ENCODE measurements around the gene SLC16A14.
A peak's percentile ranks its signal among the peaks of the same experiment; 100 is the strongest.
"Not testable (repeated sequence)": the region's sequence is repeated elsewhere in the genome, so short reads cannot be mapped to it uniquely, and the experiment has no call there.

The SLC16A14 gene

GRCh38 chr2:230068651-230069055 is at the start of gene SLC16A14:
TSS of gene SLC16A14 (minus strand) at chr2:230068924. CDS start at chr2:230059352, 9,572 bp downstream.
- Mint-ChIP-seq H3K27me3 (peaks cover 55% of the 10 kb centered on the region), H3K4me3 (peak within 1 kb of the TSS; percentile 87), H3K36me3 (no peaks in the 10 kb centered on the region), H3K4me1 (peaks cover 18% of the 10 kb centered on the region), H3K9me3 (no peaks in the 10 kb centered on the region), H3K27ac (peak within 1 kb of the TSS; percentile 42)
- DNase-seq, result peak; percentile 45
- CTCF ChIA-PET, result interaction anchor here (0.8 to 3.4 kb wide), 7 partner anchors 8 to 267 kb away, joined by 3 to 21 read pairs (median 8); no protein-coding TSS in a partner anchor

GRCh38 chr2:230106771-230107170 is 38.0 kb upstream of the SLC16A14 start:
- no peak overlapping the region for H3K4me3 Mint-ChIP-seq
- H3K9me3 Mint-ChIP-seq, result peaks cover 20% of the 10 kb centered on the region
- H3K36me3 Mint-ChIP-seq, result no peaks in the 10 kb centered on the region
- H3K27me3 Mint-ChIP-seq, result peaks cover 7% of the 10 kb centered on the region
- CTCF ChIA-PET, result no interaction called here
- no peak for DNase-seq
- no peaks in the 10 kb centered on the region for H3K4me1 Mint-ChIP-seq
- H3K27ac Mint-ChIP-seq, result no peak overlapping the region

- H3K27ac Mint-ChIP-seq, H3K27me3 Mint-ChIP-seq, H3K4me3 Mint-ChIP-seq, H3K4me1 Mint-ChIP-seq, DNase-seq, CTCF ChIA-PET, H3K36me3 Mint-ChIP-seq: not testable (repeated sequence)
- peaks cover 20% of the 10 kb centered on the region for H3K9me3 Mint-ChIP-seq
Measured at GRCh38 chr2:230101967-230102366, 33.2 kb upstream of the SLC16A14 start.

GRCh38 chr2:230097841-230098240 is 29.1 kb upstream of the SLC16A14 start:
- H3K27ac Mint-ChIP-seq, result no peak overlapping the region
- no peaks in the 10 kb centered on the region for H3K36me3 Mint-ChIP-seq
- H3K9me3 Mint-ChIP-seq, result peaks cover 10% of the 10 kb centered on the region
- no peaks in the 10 kb centered on the region for H3K4me1 Mint-ChIP-seq
- no peak for DNase-seq
- CTCF ChIA-PET, result interaction anchor here (0.6 kb wide), 1 partner anchor 91 kb away, joined by 3 read pairs; no protein-coding TSS in a partner anchor
- peaks cover 13% of the 10 kb centered on the region for H3K27me3 Mint-ChIP-seq
- no peak overlapping the region for H3K4me3 Mint-ChIP-seq

GRCh38 chr2:230097424-230097823 is 28.7 kb upstream of the SLC16A14 start:
- CTCF ChIA-PET, result interaction anchor here (0.6 kb wide), 1 partner anchor 90 kb away, joined by 3 read pairs; no protein-coding TSS in a partner anchor
- no peaks in the 10 kb centered on the region for H3K4me1 Mint-ChIP-seq
- peaks cover 17% of the 10 kb centered on the region for H3K27me3 Mint-ChIP-seq
- no peak overlapping the region for H3K4me3 Mint-ChIP-seq
- no peaks in the 10 kb centered on the region for H3K36me3 Mint-ChIP-seq
- peaks cover 9% of the 10 kb centered on the region for H3K9me3 Mint-ChIP-seq
- DNase-seq, result no peak
- no peak overlapping the region for H3K27ac Mint-ChIP-seq

- no peaks in the 10 kb centered on the region for H3K36me3 Mint-ChIP-seq
- no peak overlapping the region for H3K4me3 Mint-ChIP-seq
- H3K27ac Mint-ChIP-seq, result no peak overlapping the region
- DNase-seq, result no peak
- peaks cover 37% of the 10 kb centered on the region for H3K27me3 Mint-ChIP-seq
- H3K4me1 Mint-ChIP-seq, result no peaks in the 10 kb centered on the region
- CTCF ChIA-PET, result interaction anchor here (1.1 kb wide), 1 partner anchor 24 kb away, joined by 3 read pairs; no protein-coding TSS in a partner anchor
- H3K9me3 Mint-ChIP-seq, result peaks cover 3% of the 10 kb centered on the region
Measured at GRCh38 chr2:230090967-230091366, 22.2 kb upstream of the SLC16A14 start.

- CTCF ChIA-PET, result interaction anchor here (1.3 kb wide), 1 partner anchor 19 kb away, joined by 3 read pairs; no protein-coding TSS in a partner anchor
- H3K27ac Mint-ChIP-seq, result no peak overlapping the region
- no peak overlapping the region for H3K4me3 Mint-ChIP-seq
- no peak for DNase-seq
- no peaks in the 10 kb centered on the region for H3K4me1 Mint-ChIP-seq
- H3K27me3 Mint-ChIP-seq, result peaks cover 21% of the 10 kb centered on the region
- H3K36me3 Mint-ChIP-seq, result no peaks in the 10 kb centered on the region
- H3K9me3 Mint-ChIP-seq, result no peaks in the 10 kb centered on the region
Measured at GRCh38 chr2:230085201-230085600, 16.5 kb upstream of the SLC16A14 start.

- CTCF ChIA-PET, result interaction anchor here (2.8 kb wide), 1 partner anchor 11 kb away, joined by 15 read pairs; no protein-coding TSS in a partner anchor
- peaks cover 18% of the 10 kb centered on the region for H3K27me3 Mint-ChIP-seq
- H3K36me3 Mint-ChIP-seq, result no peaks in the 10 kb centered on the region
- H3K9me3 Mint-ChIP-seq, result no peaks in the 10 kb centered on the region
- no peak overlapping the region for H3K4me3 Mint-ChIP-seq
- DNase-seq, result no peak
- no peak overlapping the region for H3K27ac Mint-ChIP-seq
- no peaks in the 10 kb centered on the region for H3K4me1 Mint-ChIP-seq
Measured at GRCh38 chr2:230077851-230078547, 9.3 kb upstream of the SLC16A14 start.

GRCh38 chr2:230076819-230077218 is 8.1 kb upstream of the SLC16A14 start:
- Mint-ChIP-seq H3K27me3 (peaks cover 22% of the 10 kb centered on the region), H3K9me3 (no peaks in the 10 kb centered on the region), H3K4me3 (no peak overlapping the region), H3K27ac (no peak overlapping the region), H3K4me1 (no peaks in the 10 kb centered on the region), H3K36me3 (no peaks in the 10 kb centered on the region)
- CTCF ChIA-PET, result interaction anchor here (2.8 kb wide), 1 partner anchor 9 kb away, joined by 15 read pairs; no protein-coding TSS in a partner anchor
- DNase-seq, result no peak

GRCh38 chr2:230075988-230076631 is 7.4 kb upstream of the SLC16A14 start:
- Mint-ChIP-seq H3K27ac (no peak overlapping the region), H3K9me3 (no peaks in the 10 kb centered on the region), H3K4me3 (no peak overlapping the region), H3K4me1 (no peaks in the 10 kb centered on the region), H3K36me3 (no peaks in the 10 kb centered on the region), H3K27me3 (peaks cover 15% of the 10 kb centered on the region)
- no peak for DNase-seq
- CTCF ChIA-PET, result interaction anchor here (2.4 to 2.8 kb wide), 2 partner anchors 9 to 84 kb away, joined by 7 to 15 read pairs; no protein-coding TSS in a partner anchor

- Mint-ChIP-seq H3K27ac (no peak overlapping the region), H3K36me3 (no peaks in the 10 kb centered on the region), H3K27me3 (peaks cover 44% of the 10 kb centered on the region), H3K9me3 (no peaks in the 10 kb centered on the region), H3K4me1 (peaks cover 18% of the 10 kb centered on the region), H3K4me3 (no peak overlapping the region)
- no peak for DNase-seq
- CTCF ChIA-PET, result no interaction called here
Measured at GRCh38 chr2:230071421-230071820, 2.7 kb upstream of the SLC16A14 start.

- no peak for DNase-seq
- H3K4me3 Mint-ChIP-seq, result peak overlapping the region; percentile 87
- no peaks in the 10 kb centered on the region for H3K9me3 Mint-ChIP-seq
- CTCF ChIA-PET, result interaction anchor here (1.1 to 3.4 kb wide), 2 partner anchors 9 to 60 kb away, joined by 3 to 15 read pairs; no protein-coding TSS in a partner anchor
- H3K27me3 Mint-ChIP-seq, result peaks cover 49% of the 10 kb centered on the region
- no peaks in the 10 kb centered on the region for H3K36me3 Mint-ChIP-seq
- H3K27ac Mint-ChIP-seq, result no peak overlapping the region
- H3K4me1 Mint-ChIP-seq, result peaks cover 18% of the 10 kb centered on the region
Measured at GRCh38 chr2:230069402-230069801, 678 bp upstream of the SLC16A14 start.

- no peaks in the 10 kb centered on the region for H3K9me3 Mint-ChIP-seq
- H3K4me1 Mint-ChIP-seq, result peaks cover 18% of the 10 kb centered on the region
- H3K27me3 Mint-ChIP-seq, result peaks cover 55% of the 10 kb centered on the region
- H3K27ac Mint-ChIP-seq, result peak overlapping the region; percentile 19
- H3K4me3 Mint-ChIP-seq, result peak overlapping the region; percentile 87
- peak; percentile 64 for DNase-seq
- no peaks in the 10 kb centered on the region for H3K36me3 Mint-ChIP-seq
- CTCF ChIA-PET, result interaction anchor here (0.8 to 3.4 kb wide), 12 partner anchors 9 to 267 kb away, joined by 3 to 21 read pairs (median 4); no protein-coding TSS in a partner anchor
Measured at GRCh38 chr2:230068016-230068650, 591 bp downstream of the SLC16A14 start.

Data from activated naive CD4-positive, alpha-beta T cell treated with anti-CD3 and anti-CD28 coated beads, Interleukin-2, amount 10 ng/mL, durations not matched to agents 7 days and 5 days (primary cell).